Measurements from ENCODE around the gene TAF13. TPM values are rescaled to one million over a fixed set of nuclear protein-coding genes. Genes with fewer than 3 reads are reported as not detected.
"Not testable (repeated sequence)": the region's sequence is repeated elsewhere in the genome, so short reads cannot be mapped to it uniquely, and the experiment has no call there.

The TAF13 gene
- total RNA-seq, 4 donors from 2014 or later, result 4.0 to 33.0 (median 32.0) TPM

GRCh38 chr1:109056064-109056463 is 19.7 kb downstream of the TAF13 start:
- WGBS, 2 donors (ENCODE audit: low coverage in 1 of 2), result 84 to 93% methylated on average over 2 to 3 of the region's 3 CpGs
- TF ChIP-seq EP300 (IDR thresholded peaks at IDR 0.05; ENCODE audit: low read depth) (no peak), POLR2A (IDR thresholded peaks at IDR 0.05) (no peak), CTCF (IDR thresholded peaks at IDR 0.05) (no peak), POLR2AphosphoS5 (IDR thresholded peaks at IDR 0.05) (no peak)
- intact Hi-C loops (cut with DNase I; ENCODE audit: low total_unique reads), result no loop called here

DNA sequence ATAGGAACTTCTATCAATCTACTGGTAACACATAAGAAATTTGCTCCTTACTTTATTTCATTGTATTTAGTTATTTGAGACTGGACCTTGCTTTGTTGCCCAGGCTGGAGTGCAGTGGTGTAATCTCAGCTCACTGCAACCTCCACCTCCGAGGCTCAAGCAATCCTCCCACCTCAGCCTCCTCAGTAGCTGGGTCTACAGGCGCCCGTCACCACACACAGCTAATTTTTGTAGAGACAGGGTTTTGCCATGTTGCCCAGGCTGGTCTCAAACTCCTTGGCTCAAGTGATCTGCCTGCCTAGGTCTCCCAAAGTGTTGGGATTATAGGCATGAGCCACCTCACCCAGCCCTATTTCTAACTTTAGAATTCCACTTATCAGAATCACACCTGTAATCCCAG is 23.7 kb downstream of the TAF13 start:
- H3K27ac ChIP-seq; H3K4me1 ChIP-seq; H3K36me3 ChIP-seq; intact Hi-C loops (cut with DNase I; ENCODE audit: low total_unique reads); H3K9me3 ChIP-seq; DNase-seq; H3K4me3 ChIP-seq; H3K27me3 ChIP-seq: not testable (repeated sequence)
- in situ Hi-C loops (cut with MboI; ENCODE audit: low pct_ligation_motif_present in 1 of 4, low pct_unique_long_range_greater_than_20kb in 1 of 4, low sequenced_read_pairs in 3 of 4), result loop anchor here in 1 of 4 donors (25.0 kb wide), 1 partner anchor 840 kb away; the partner anchor contains the start of gene SLC25A24
- 92% methylated on average over 3 of the region's 3 CpGs; no CpG with 5 or more reads in 1 of the 2 donors for WGBS, 2 donors (ENCODE audit: low coverage in 1 of 2)

More at GRCh38 chr1:109056064-109056463, 19.7 kb downstream of the TAF13 start:
- no peak overlapping the region for H3K4me3 ChIP-seq
- H3K27me3 ChIP-seq, result no peaks in the 10 kb centered on the region
- H3K36me3 ChIP-seq, result no peaks in the 10 kb centered on the region
- in situ Hi-C loops (cut with MboI; ENCODE audit: low pct_ligation_motif_present in 1 of 4, low pct_unique_long_range_greater_than_20kb in 1 of 4, low sequenced_read_pairs in 3 of 4), result loop anchor here in 1 of 4 donors (25.0 kb wide), 1 partner anchor 844 kb away; the partner anchor contains the start of gene SLC25A24
- DNase-seq, result no peak
- H3K4me1 ChIP-seq, result peaks cover 0 to 6% (median 2%) of the 10 kb centered on the region in 4 donors
- H3K9me3 ChIP-seq, result no peaks in the 10 kb centered on the region
- no peak overlapping the region for H3K27ac ChIP-seq

DNA sequence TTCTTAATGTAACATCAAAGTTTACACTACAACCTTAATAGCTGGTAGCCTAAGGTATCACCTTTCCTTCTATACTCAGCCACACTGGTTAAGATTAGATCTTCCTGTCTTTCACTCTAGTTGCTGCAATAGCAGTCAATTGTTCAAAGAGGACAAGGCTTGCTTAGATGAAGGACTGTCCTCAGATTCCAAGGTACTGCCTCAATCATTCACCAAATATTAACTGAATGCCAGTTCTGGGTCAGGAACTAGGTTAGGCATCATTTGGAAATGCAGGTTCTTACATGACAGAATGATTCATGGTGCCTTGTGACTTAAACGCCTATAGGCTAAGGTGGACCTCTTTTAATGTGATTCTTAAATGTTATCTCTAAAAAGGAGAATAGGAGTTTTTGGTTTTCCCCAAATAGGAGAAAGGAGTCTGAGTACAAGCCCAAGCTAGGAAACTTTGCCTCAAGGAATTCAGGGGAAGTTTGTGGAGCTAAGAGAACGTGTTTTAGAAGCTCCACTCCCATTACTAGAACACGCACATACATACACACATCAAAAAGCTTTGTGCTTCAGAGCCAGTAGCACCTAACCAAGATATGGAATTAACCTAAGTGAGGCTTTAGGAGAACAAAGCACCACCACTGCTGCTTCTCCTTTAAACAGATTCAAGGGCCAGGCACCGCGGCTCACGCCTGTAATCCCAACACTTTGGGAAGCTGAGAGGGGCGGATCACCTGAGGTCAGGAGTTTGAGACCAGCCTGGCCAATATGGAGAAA is 25.4 kb downstream of the TAF13 start:
- WGBS, 2 donors (ENCODE audit: low coverage in 1 of 2), result 76 to 81% methylated on average over 3 to 7 of the region's 7 CpGs
- no peak overlapping the region for H3K4me3 ChIP-seq
- H3K4me1 ChIP-seq, result no peaks in the 10 kb centered on the region
- H3K36me3 ChIP-seq, result no peaks in the 10 kb centered on the region
- intact Hi-C loops (cut with DNase I; ENCODE audit: low total_unique reads), result no loop called here
- in situ Hi-C loops (cut with MboI; ENCODE audit: low pct_ligation_motif_present in 1 of 4, low pct_unique_long_range_greater_than_20kb in 1 of 4, low sequenced_read_pairs in 3 of 4), result loop anchor here in 1 of 4 donors (25.0 kb wide), 1 partner anchor 838 kb away; the partner anchor contains the start of gene SLC25A24
- DNase-seq, result no peak
- TF ChIP-seq POLR2AphosphoS5 (IDR thresholded peaks at IDR 0.05) (no peak), POLR2A (IDR thresholded peaks at IDR 0.05) (no peak), CTCF (IDR thresholded peaks at IDR 0.05) (no peak), EP300 (IDR thresholded peaks at IDR 0.05; ENCODE audit: low read depth) (no peak)
- H3K27me3 ChIP-seq, result no peaks in the 10 kb centered on the region
- no peak overlapping the region for H3K27ac ChIP-seq
- H3K9me3 ChIP-seq, result no peaks in the 10 kb centered on the region

DNA sequence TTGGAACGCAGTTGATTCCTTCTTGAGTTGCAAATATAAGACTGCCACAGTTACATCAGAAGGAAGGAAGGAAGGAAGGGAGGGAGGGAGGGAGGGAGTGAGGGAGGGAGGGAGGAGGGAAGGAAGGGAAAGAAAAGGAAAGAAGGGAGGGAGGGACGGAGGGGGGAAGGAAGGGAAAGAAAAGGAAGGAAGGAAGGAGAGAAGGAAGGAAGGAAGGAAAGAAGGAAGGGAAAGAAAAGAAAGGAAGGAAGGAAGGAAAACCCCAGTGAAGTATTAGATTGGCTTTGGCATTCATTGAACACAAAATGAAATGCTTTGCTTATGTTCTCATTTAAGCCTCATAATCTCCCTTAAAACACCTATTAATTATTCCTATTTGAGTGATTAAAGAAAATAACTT is 27.5 kb downstream of the TAF13 start:
- Histone ChIP-seq H3K27me3 (no peaks in the 10 kb centered on the region), H3K36me3 (no peaks in the 10 kb centered on the region), H3K4me1 (no peaks in the 10 kb centered on the region), H3K4me3 (no peak overlapping the region), H3K27ac (no peak overlapping the region), H3K9me3 (no peaks in the 10 kb centered on the region)
- TF ChIP-seq CTCF (IDR thresholded peaks at IDR 0.05), result no peak
- no peak for TF ChIP-seq POLR2AphosphoS5 (IDR thresholded peaks at IDR 0.05)
- no peak for TF ChIP-seq POLR2A (IDR thresholded peaks at IDR 0.05)
- TF ChIP-seq EP300 (IDR thresholded peaks at IDR 0.05; ENCODE audit: low read depth), result no peak
- no peak for DNase-seq
- in situ Hi-C loops (cut with MboI; ENCODE audit: low pct_ligation_motif_present in 1 of 4, low pct_unique_long_range_greater_than_20kb in 1 of 4, low sequenced_read_pairs in 3 of 4) (no loop called here), intact Hi-C loops (cut with DNase I; ENCODE audit: low total_unique reads) (loop anchor here (10.0 kb wide), 1 partner anchor 56 kb away; no protein-coding TSS in a partner anchor)
- 15 to 30% methylated on average over 2 of the region's 2 CpGs for WGBS, 2 donors (ENCODE audit: low coverage in 1 of 2)

Measured in transverse colon (tissue), 4 donors.